Diencephalon (tissue), 1 donor: ENCODE measurements around the gene WFDC9. TPM values are rescaled to one million over a fixed set of nuclear protein-coding genes. Genes with fewer than 3 reads are reported as not detected.

Source experiments
- small RNA-seq: library from RNA; depleted of rRNA; stranded (forward); fragments of <200 nt; gene quantifications from one replicate; pipeline ENCODE3, GENCODE V24; 2014
- total RNA-seq: library from RNA; depleted of rRNA; stranded (reverse); fragments of >200 nt; gene quantifications from one replicate; pipeline ENCODE4 v1.2.3, GENCODE V29; 2014

Gene WFDC9
- total RNA-seq = not detected

GRCh38 chr20:45631184-45631583 lies at the start of gene WFDC9:
WFDC9 (minus strand) TSS chr20:45631284; CDS start chr20:45610181, 21,103 bp downstream.

GRCh38 chr20:45670139-45670538 lies 39.1 kb upstream of the WFDC9 start, which contains the start of gene WFDC11:
WFDC11 (minus strand) TSS chr20:45670239; CDS start chr20:45650600, 19,639 bp downstream.

GRCh38 chr20:45629496-45630100 lies 1.5 kb downstream of the WFDC9 start, which contains the start of gene WFDC10A:
WFDC10A (plus strand) TSS chr20:45629739; CDS start chr20:45629814, 75 bp downstream.

GRCh38 chr20:45579184-45579583 lies 51.9 kb downstream of the WFDC9 start, which contains the start of gene WFDC8:
WFDC8 (minus strand) TSS chr20:45579284; CDS start chr20:45579247, 37 bp downstream.

Small RNA genes within 50 kb of the gene (small RNA-seq; reads per million reads assigned to genes)
- gene RNA5SP485 = not detected

Other genes with a start within 250 kb of the WFDC9 start
- gene DBNDD2, start 223.0 kb downstream of the WFDC9 start, total RNA-seq = 15.9 TPM
- 25.8 TPM for gene PIGT, start 215.1 kb downstream of the WFDC9 start, total RNA-seq
- gene WFDC2, start 161.5 kb downstream of the WFDC9 start, total RNA-seq = 9.0 TPM
- gene SPINT3, start 115.7 kb downstream of the WFDC9 start, total RNA-seq = not detected
- not detected for gene WFDC6, start 91.8 kb downstream of the WFDC9 start, total RNA-seq
- not detected for gene EPPIN, start 83.9 kb downstream of the WFDC9 start, total RNA-seq
- not detected for gene WFDC8, start 52.0 kb downstream of the WFDC9 start, total RNA-seq
- gene WFDC10A, start 1.5 kb downstream of the WFDC9 start, total RNA-seq = not detected
- not detected for gene WFDC11, start 39.0 kb upstream of the WFDC9 start, total RNA-seq
- not detected for gene WFDC13, start 70.8 kb upstream of the WFDC9 start, total RNA-seq
- not detected for gene WFDC10B, start 73.7 kb upstream of the WFDC9 start, total RNA-seq
- gene SPINT4, start 91.1 kb upstream of the WFDC9 start, total RNA-seq = not detected
- 0.69 TPM for gene WFDC3, start 160.6 kb upstream of the WFDC9 start, total RNA-seq
- gene DNTTIP1, start 160.7 kb upstream of the WFDC9 start, total RNA-seq = 12.5 TPM
- 7.6 TPM for gene UBE2C, start 181.4 kb upstream of the WFDC9 start, total RNA-seq
- gene TNNC2, start 196.0 kb upstream of the WFDC9 start, total RNA-seq = not detected
- 21.0 TPM for gene SNX21, start 202.5 kb upstream of the WFDC9 start, total RNA-seq
- 40.4 TPM for gene ACOT8, start 226.1 kb upstream of the WFDC9 start, total RNA-seq
- gene ZSWIM3, start 226.3 kb upstream of the WFDC9 start, total RNA-seq = 13.8 TPM
- gene ZSWIM1, start 249.9 kb upstream of the WFDC9 start, total RNA-seq = 6.7 TPM